Stimulated activated CD4-positive, alpha-beta T cell treated with anti-CD3 and anti-CD28 coated beads, Interleukin-2, amount 100 ng/mL, for 48 hours (primary cell): ENCODE data around the gene SMYD3.
"Not testable (repeated sequence)": the region's sequence is repeated elsewhere in the genome, so short reads cannot be mapped to it uniquely, and the experiment has no call there.

ENCODE experiments used
- DNase-seq, 2 donors: peaks; one replicate each; pipeline ENCODE4 v3.0.0-alpha.2; 2020

The SMYD3 gene

GRCh38 chr1:246086191-246086590 lies 420.9 kb downstream of the SMYD3 start:
- DNase-seq: no peak

DNA sequence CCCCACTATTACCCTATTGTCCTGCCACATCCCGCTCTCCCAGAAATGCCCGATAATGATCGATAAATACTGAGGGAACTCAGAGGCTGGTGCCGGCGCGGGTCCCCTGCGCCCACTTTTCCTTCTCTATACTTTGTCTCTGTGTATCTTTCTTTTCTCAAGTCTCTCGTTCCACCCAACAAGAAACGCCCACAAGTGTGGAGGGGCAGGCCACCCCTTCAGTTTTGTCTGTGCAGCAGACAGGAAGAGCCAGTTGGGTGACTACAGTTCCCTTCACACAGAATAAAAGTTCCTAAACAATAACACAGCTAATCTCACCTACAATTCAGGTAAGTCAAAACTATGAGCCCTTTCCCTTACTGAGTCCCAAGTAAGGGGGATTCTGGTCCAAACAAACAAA lies 423.7 kb downstream of the SMYD3 start:
- no peak for DNase-seq

DNA sequence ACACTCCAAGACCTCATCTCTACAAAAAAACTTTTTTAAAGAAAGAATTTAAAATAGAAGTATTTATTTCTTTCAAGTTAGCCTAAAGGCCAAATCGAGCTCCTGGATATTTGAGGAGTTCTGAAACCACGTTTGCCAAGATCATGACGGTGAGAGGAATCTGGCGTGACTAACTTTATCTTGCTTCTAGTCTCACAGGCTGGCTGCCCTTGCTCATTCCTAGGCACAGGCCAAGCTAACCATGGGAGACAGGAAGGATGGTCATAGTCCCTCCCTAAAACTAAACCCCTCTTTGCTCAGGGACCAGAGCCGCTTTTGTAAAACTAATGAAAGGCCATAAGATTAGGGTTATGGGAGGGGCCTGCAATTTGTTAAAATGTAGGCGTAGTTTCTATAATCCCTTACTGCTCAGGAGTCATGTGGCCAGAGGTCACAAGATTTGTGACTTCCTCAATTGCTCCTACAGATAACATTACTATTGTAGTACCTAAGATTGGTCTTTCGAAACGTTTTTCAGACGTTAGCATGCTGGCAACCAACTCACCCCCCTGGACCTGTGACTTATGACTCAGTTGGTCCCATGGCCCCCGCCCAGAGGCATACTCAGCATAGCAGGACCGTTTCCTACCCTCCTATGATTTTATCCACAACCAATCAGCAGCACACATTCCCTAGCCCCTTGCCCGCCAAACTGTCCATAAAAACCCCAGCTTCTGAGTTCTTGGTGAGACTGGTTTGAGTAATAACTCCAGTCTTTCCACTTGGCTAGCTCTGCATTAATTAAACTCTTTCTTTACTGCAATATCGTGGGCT lies 425.0 kb downstream of the SMYD3 start:
- DNase-seq: no peak

DNA sequence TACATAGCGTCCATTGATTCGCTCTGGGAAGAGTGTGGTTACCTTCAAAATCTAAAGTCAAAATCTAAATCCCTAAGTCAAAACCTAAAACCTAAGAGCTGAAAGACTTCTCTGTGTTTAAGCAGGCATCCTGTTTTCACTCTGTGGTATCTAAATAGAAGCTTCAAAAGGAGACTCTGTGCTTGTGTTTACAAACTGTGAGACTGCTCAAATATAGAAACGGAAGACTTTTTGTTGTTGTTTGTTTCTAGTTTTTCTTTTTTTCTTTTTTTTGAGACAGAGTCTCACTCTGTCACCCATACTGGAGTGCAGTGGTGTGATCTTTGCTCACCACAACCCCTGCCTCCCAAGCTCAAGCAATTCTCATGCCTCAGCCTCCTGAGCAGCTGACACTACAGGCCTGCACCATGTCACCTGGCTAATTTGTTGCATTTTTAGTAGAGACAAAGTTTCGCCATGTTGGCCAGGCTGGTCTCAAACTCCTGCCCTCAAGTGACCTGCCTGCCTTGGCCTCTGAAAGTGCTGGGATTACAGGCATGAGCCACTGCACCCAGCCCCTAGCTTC lies 425.9 kb downstream of the SMYD3 start:
- DNase-seq: no peak

GRCh38 chr1:246080031-246080430 lies 427.0 kb downstream of the SMYD3 start:
- DNase-seq: no peak

DNA sequence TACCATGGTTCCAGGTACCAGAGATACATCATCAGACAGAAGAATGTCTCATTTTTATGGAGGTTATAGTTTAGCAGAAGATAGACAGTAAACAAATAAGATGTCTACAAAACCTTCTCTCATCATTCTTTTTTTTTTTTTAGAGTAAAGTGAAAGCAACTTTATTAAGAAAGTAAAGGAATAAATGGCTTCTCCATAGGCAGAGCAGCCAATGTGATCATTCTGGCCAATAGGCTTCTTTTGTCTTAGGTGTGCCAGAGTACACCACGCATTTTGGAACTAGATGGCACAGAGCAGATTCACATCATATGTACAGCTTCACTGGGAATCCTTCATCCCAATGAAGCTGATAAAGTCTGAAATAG lies 428.2 kb downstream of the SMYD3 start:
- no peak for DNase-seq

GRCh38 chr1:246078126-246078887 lies 428.8 kb downstream of the SMYD3 start:
- no peak for DNase-seq

DNA sequence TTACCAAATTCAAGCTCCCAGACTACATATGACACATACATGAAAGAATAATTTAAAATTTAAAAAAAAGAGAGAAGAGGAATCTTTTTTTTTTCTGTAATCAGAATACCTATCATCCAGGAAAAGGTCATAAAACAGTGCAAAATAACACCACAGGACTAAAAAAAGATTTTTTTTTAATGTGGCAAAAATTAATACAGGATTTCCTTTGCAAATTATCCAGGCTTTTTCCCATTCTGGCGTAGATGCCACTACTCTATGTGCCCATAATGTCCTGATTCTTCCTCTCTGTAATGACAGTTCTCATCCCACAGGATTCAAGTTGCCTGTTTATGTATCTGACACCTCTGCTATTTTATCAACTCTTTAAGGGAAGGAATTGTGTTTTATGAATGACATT lies 429.6 kb downstream of the SMYD3 start:
- DNase-seq: no peak

DNA sequence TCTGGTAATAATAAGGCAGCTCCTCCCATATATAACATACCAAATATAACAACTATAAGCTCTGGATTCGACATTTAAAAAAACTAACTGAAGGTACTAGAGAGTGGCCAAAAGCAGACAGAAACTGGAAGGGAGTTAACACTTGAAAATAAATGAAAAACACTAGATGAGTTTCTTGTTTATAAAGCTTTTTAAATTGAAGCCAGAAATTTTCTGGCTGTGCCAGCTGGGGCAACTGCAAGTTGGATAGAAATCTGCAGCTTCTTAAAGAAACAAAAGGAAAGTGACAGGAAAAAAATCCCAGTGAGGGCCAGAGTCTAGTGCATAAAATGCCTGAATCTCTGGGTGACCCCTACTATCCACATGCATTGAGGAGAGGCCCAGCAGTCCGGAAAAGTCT lies 432.7 kb downstream of the SMYD3 start:
- DNase-seq: no peak

DNA sequence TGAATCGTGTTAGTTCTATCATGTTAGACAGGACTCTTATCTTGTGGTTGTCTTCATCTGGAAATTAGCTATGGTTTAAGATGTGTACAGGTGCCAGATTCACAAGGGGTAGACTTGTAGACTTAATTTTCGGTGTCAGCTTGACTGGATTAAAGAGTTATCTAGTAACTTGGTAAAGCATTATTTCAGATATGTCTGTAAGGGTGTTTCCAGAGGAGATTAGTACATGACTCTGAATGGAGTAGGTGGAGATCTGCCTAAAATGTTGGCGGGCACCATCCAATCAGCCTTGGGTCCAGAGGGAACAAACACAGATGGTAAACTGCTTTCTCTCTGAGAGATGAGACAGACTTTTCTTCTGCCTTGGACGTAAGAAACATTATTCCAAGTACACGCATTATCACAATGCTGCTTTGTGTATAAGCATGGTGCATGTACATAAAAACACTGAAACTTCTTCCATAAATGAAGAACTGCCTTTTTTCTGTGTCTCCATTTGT lies 434.6 kb downstream of the SMYD3 start:
- no peak for DNase-seq

- not testable (repeated sequence) for DNase-seq
These were observed 435.1 kb downstream of the SMYD3 start for GRCh38 chr1:246071981-246072380.

- not testable (repeated sequence) for DNase-seq
These were observed 435.5 kb downstream of the SMYD3 start for GRCh38 chr1:246071561-246071960.

DNA sequence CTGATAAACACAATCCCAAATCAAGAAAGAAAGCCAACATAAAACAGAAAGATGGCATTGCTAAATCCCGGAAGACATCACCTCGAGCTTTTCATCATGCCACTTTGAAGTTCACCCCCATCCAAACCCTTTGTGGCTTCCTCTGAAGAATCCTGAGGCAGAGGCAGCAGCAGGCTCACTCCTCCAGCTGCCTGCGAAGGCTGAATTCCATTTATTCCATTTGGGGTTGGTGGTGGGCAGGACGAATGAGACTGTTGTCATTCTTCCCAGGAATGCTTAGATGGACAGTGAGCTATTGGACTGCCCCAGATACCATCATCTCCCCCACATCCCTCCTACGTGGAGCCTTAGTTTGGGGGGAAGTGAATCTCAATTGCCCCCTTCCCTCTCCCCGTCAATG lies 437.5 kb downstream of the SMYD3 start:
- no peak for DNase-seq

DNA sequence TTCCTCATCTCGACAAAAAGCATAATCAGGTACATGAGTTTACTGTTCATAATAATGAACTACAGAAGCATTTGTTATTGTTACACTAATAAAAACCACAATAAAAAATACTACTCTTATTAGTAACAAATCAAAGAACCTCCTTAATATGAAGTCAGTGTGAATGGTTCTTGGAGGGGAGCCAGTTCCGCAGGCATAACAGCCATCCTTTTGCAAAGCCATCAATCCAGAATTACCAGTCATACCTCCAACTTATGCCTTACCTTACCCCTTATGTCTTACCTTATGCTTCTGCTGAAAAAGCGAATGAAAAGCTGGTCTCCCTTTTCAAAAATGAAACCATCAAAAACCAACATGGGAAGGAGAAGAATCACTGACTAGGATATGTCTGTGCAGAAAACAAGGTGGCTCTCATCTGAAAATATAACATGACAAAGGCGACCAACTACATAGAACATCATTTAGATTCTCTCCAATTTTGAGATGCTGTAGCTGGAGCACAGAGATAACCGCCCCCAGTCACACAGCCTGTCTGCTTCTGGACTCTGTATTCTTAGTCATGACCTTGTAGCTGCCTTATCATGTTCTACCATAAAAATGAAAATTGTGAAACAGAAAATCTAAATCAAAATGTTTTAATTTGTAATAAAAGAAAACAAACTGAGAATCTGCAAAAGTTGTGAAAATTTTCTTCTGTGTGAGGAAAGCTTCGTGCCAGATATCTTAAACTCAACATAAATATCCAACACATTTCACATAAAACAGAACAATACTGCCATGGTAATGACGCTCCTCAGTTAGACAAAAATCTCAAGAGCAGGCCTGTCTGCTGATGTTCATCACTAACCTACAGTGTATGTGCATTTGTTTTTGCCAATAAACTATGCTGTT lies 438.2 kb downstream of the SMYD3 start:
- DNase-seq: no peak

DNA sequence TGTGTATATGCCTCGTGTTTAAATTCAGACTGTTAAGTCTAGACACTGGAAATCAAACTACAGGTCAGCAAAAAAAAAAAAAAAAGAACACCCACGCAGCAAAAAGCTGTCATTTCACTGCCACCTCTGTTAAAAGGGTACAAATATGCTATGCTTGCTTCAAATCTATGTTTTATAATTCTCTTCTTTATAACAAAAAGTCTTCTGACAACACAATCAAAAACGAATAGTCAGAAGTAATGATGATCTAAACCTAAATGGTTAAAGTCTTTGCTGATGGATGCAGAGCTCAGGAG lies 438.9 kb downstream of the SMYD3 start:
- DNase-seq: no peak

DNA sequence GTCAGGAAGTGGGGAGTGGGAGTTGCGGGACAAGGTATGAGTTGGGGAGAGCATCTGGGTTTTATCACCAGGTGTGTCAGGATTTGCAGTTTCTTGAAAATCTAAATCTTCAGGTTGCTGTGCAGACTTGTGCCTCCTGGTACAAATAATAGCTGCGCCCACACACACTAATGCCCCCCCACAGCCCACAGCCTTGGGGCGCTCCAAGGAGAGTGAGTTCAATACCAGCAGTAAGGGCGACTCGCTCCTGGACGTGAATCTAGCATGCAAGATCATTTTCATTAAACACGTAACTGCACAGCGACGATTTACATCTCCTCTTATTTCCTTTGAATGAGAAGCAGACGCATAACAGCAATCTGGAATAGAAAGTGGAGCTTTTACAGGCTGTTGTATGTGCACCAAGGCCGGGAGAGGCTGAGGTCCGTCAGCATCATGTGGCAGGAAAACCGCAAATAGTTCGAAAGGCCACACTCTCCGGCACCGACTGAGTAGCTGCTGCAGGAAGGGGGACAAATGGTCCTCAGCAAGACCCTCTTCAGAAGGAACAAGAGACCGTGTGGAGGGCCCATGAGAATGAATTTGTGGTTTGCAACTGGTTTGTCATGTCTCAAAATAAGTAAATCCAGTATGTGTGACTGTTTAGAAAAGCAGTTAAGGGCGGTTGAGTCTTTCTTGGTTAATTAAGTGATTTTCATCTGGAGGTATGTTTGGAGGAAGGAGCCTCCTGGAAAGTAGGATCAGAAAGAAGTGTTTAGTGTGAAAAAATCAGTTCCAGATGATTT lies 439.5 kb downstream of the SMYD3 start:
- no peak for DNase-seq

DNA sequence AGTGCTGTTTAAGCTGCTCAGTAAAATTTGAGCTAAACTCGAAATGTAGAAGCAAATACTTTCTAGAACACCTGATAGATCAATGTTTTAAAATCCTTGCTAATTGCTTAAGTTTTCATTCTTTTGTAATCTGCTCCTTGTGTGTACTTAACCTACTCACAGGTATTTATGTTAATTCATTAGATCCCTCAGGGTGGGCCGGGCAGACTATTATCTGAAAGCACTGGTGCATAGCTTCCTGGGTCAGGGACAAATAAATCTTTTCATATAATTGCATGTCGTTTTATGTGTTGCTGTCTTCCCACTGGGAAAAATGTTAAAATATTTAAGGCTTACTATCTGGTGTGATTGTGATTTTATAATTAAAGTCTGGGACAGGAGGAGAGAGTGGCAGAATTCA lies 440.5 kb downstream of the SMYD3 start:
- DNase-seq: no peak

- DNase-seq: no peak
These were observed 441.5 kb downstream of the SMYD3 start for GRCh38 chr1:246065592-246065991.

GRCh38 chr1:246064891-246065290 lies 442.2 kb downstream of the SMYD3 start:
- DNase-seq: no peak

GRCh38 chr1:246063013-246063616 lies 444.0 kb downstream of the SMYD3 start:
- DNase-seq: no peak

GRCh38 chr1:246058466-246058865 lies 448.6 kb downstream of the SMYD3 start:
- no peak for DNase-seq

DNA sequence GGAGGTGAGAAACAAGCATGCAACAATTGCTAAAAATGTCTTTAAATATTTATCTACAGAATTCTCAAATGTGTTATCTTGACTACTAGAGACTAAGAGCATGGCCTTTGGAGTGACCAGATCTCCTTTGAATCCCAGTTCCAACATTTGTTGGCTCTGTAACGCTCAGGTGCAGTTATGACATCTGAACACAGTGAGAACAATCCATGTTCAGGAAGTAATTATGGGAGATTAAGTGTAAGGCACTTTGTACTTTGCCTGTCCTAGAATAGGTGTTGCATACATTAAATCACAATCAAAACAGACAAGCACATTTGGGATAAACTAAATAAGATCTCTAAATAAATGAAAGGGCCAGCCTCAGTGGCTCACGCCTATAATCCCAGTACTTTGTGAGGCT lies 454.5 kb downstream of the SMYD3 start:
- no peak for DNase-seq
